Peyer's patch (tissue), 4 donors: ENCODE data around the gene SP140.

Source experiments
- POLR2A ChIP-seq, 2 donors: fragments of 450-650 bp; IDR thresholded peaks; one replicate each; pipeline ENCODE4 v1.5.1; 2017; ENCODE audit warnings: antibody characterized with exemption in 2 of 2, mild to moderate bottlenecking in 2 of 2, moderate library complexity in 2 of 2
- TF ChIP-seq, protein P1 (sequence below), 6 experiments: fragments of 450-650 bp in 4 of 6; fragments of 200-600 bp in 2 of 6; sonication (generic) in 1 of 6; IDR thresholded peaks; one replicate each; pipeline ENCODE4 v1.5.1; 2017 to 2019; ENCODE audit warnings: antibody characterized with exemption in 6 of 6, mild to moderate bottlenecking in 3 of 6, moderate library complexity in 1 of 6

- TF ChIP-seq, protein P1, sequence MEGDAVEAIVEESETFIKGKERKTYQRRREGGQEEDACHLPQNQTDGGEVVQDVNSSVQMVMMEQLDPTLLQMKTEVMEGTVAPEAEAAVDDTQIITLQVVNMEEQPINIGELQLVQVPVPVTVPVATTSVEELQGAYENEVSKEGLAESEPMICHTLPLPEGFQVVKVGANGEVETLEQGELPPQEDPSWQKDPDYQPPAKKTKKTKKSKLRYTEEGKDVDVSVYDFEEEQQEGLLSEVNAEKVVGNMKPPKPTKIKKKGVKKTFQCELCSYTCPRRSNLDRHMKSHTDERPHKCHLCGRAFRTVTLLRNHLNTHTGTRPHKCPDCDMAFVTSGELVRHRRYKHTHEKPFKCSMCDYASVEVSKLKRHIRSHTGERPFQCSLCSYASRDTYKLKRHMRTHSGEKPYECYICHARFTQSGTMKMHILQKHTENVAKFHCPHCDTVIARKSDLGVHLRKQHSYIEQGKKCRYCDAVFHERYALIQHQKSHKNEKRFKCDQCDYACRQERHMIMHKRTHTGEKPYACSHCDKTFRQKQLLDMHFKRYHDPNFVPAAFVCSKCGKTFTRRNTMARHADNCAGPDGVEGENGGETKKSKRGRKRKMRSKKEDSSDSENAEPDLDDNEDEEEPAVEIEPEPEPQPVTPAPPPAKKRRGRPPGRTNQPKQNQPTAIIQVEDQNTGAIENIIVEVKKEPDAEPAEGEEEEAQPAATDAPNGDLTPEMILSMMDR (IDR thresholded peaks at IDR 0.05) = peak in 3 of 6 experiments; percentile 10 to 31 (median 18)
- TF ChIP-seq POLR2A (IDR thresholded peaks at IDR 0.05) = no peak
These were observed 23.0 kb upstream of the SP140 start for GRCh38 chr2:230202430-230203109.
